ENCODE measurements around the gene KCTD2.

- TF ChIP-seq CTCF (IDR thresholded peaks at IDR 0.05) (no peak), POLR2AphosphoS5 (IDR thresholded peaks at IDR 0.05) (no peak), POLR2A (IDR thresholded peaks at IDR 0.05; ENCODE audit: low read depth) (no peak)
Measured at GRCh38 chr17:75082683-75083082, 35.7 kb downstream of the KCTD2 start.

Measured in esophagus muscularis mucosa (tissue), 3 donors.